CD14-positive monocyte (primary cell): Measurements from ENCODE around the gene ZNF180. TPM values are rescaled to one million over a fixed set of nuclear protein-coding genes. Genes with fewer than 3 reads are reported as not detected.

Source experiments
- DNase-seq, 3 donors: peaks; one replicate each; pipeline ENCODE4 v3.0.0-alpha.2; 2011 to 2022
- H2AFZ ChIP-seq: 2 replicates; pipeline ENCODE4 v1.6.0; 2012; ENCODE audit warnings: mild to moderate bottlenecking, low read depth, low read length, inconsistent platforms; ENCODE audit not compliant: insufficient read depth, poor library complexity, severe bottlenecking
- H3K27ac ChIP-seq, 2 donors: 1 replicate in 1 of 2; 2 replicates in 1 of 2; pipeline ENCODE4 v1.5.1; 2012 to 2013; ENCODE audit warnings: low read length in 2 of 2, control low read depth in 1 of 2, inconsistent platforms in 1 of 2, low read depth in 1 of 2, mild to moderate bottlenecking in 1 of 2
- H3K27me3 ChIP-seq, 2 donors: one replicate each; pipeline versions ENCODE4 v1.6.0 to v1.6.1; 2011 to 2013; ENCODE audit warnings: low read length in 2 of 2; ENCODE audit not compliant: control insufficient read depth in 2 of 2, insufficient read depth in 2 of 2
- H3K36me3 ChIP-seq, 2 donors: replicated peaks in 1 of 2; 1 replicate in 1 of 2; 2 replicates in 1 of 2; pipeline versions ENCODE4 v1.5.1 to v1.6.1; 2012 to 2013; ENCODE audit warnings: low read length in 2 of 2, control low read depth in 1 of 2, inconsistent platforms in 1 of 2, mild to moderate bottlenecking in 1 of 2; ENCODE audit not compliant: insufficient read depth in 2 of 2, control insufficient read depth in 1 of 2
- H3K4me1 ChIP-seq, 2 donors: 1 replicate in 1 of 2; 2 replicates in 1 of 2; pipeline versions ENCODE4 v1.5.1 to v1.6.1; 2012 to 2013; ENCODE audit warnings: low read length in 2 of 2, control low read depth in 1 of 2, inconsistent platforms in 1 of 2, mild to moderate bottlenecking in 1 of 2, moderate library complexity in 1 of 2; ENCODE audit not compliant: insufficient read depth in 2 of 2, control insufficient read depth in 1 of 2
- H3K4me2 ChIP-seq: replicated peaks from 2 replicates; pipeline ENCODE3; 2012; ENCODE audit warnings: low read length, moderate library complexity, mild to moderate bottlenecking; ENCODE audit not compliant: poor library complexity, severe bottlenecking; ENCODE audit errors: extremely low read depth
- H3K4me3 ChIP-seq, 3 experiments: fragments of 200-600 bp in 1 of 3; sonication (generic) in 1 of 3; replicated peaks in 1 of 3; 1 replicate in 2 of 3; 2 replicates in 1 of 3; pipeline ENCODE4 v1.5.1; 2011 to 2013; ENCODE audit warnings: low read length in 3 of 3, mild to moderate bottlenecking in 3 of 3, control low read depth in 2 of 3, low read depth in 2 of 3, inconsistent platforms in 1 of 3, moderate library complexity in 1 of 3
- H3K79me2 ChIP-seq: 2 replicates; pipeline ENCODE4 v1.6.0; 2012; ENCODE audit warnings: mild to moderate bottlenecking, control low read depth, inconsistent platforms, low read length, moderate library complexity; ENCODE audit not compliant: insufficient read depth
- H3K9ac ChIP-seq: 2 replicates; pipeline ENCODE4 v1.6.0; 2017; ENCODE audit warnings: low read length, mild to moderate bottlenecking; ENCODE audit not compliant: insufficient read depth, poor library complexity, severe bottlenecking
- H3K9me3 ChIP-seq, 2 donors: replicated peaks in 1 of 2; 1 replicate in 1 of 2; 2 replicates in 1 of 2; pipeline versions ENCODE4 v1.5.1 to v1.6.1; 2012 to 2013; ENCODE audit warnings: low read length in 2 of 2, control low read depth in 1 of 2; ENCODE audit not compliant: control insufficient read depth in 1 of 2, insufficient read depth in 1 of 2
- H4K20me1 ChIP-seq: 2 replicates; pipeline ENCODE4 v1.6.0; 2012; ENCODE audit warnings: mild to moderate bottlenecking, low read length, control low read depth, moderate library complexity; ENCODE audit not compliant: insufficient read depth
- H3K27ac Mint-ChIP-seq, 7 donors: one replicate each; pipeline ENCODE4 v1.8.0; 2020; ENCODE audit warnings: mild to moderate bottlenecking in 7 of 7, mixed read lengths in 7 of 7, moderate library complexity in 6 of 7, inconsistent platforms in 2 of 7
- H3K27me3 Mint-ChIP-seq, 3 donors: one replicate each; pipeline ENCODE4 v1.8.0; 2021 to 2022; ENCODE audit warnings: low read depth in 3 of 3, mild to moderate bottlenecking in 3 of 3, mixed read lengths in 3 of 3, moderate library complexity in 3 of 3, inconsistent platforms in 1 of 3
- H3K36me3 Mint-ChIP-seq, 2 donors: one replicate each; pipeline ENCODE4 v1.8.0; 2020; ENCODE audit warnings: mixed read lengths in 2 of 2, inconsistent platforms in 1 of 2, mild to moderate bottlenecking in 1 of 2
- H3K4me1 Mint-ChIP-seq: one replicate; pipeline ENCODE4 v1.8.0; 2020; ENCODE audit warnings: mild to moderate bottlenecking, mixed read lengths
- H3K4me3 Mint-ChIP-seq, 2 donors: one replicate each; pipeline ENCODE4 v1.8.0; 2020; ENCODE audit warnings: mild to moderate bottlenecking in 2 of 2, mixed read lengths in 2 of 2, moderate library complexity in 1 of 2
- H3K9me3 Mint-ChIP-seq, 7 donors: one replicate each; pipeline ENCODE4 v1.8.0; 2020 to 2022; ENCODE audit warnings: mixed read lengths in 7 of 7, mild to moderate bottlenecking in 6 of 7, moderate library complexity in 6 of 7, inconsistent platforms in 2 of 7
- CTCF ChIP-seq: fragments of 200-600 bp; IDR thresholded peaks from one replicate; pipeline ENCODE4 v1.8.0; 2022; ENCODE audit warnings: antibody characterized with exemption, mild to moderate bottlenecking
- WGBS: methylation state at CpG from one replicate; pipeline ENCODE4 v1.1.5; 2013; ENCODE audit warnings: missing lambda C conversion rate; ENCODE audit not compliant: insufficient coverage; 5-methylcytosine and 5-hydroxymethylcytosine counted together
- intact Hi-C, 2 donors: fragments of 100-400 bp; cut with micrococcal nuclease; formaldehyde crosslinking; loops; one replicate each; pipeline versions ENCODE4 v1.15.0 to v1.15.1; 2023
- polyA minus RNA-seq: library from RNA; depleted of rRNA, polyadenylated mRNA; stranded (reverse); fragments of >200 nt; gene quantifications from 2 replicates; pipeline ENCODE4 v1.2.3, GENCODE V29; 2012
- polyA plus RNA-seq, 3 donors: library from polyadenylated mRNA; depleted of rRNA in 1 of 3; unstranded in 2 of 3; stranded (reverse) in 1 of 3; fragments of 300-500 nt in 2 of 3; fragments of >200 nt in 1 of 3; fragmentation: Illumina TruSeq in 2 of 3; gene quantifications; 1 replicate in 2 of 3; 2 replicates in 1 of 3; pipeline ENCODE4 v1.2.3, GENCODE V29; 2012 to 2021
- total RNA-seq, 12 experiments: library from RNA in 1 of 12; stranded (reverse) in 1 of 12; fragments of 120-200 nt in 1 of 12; gene quantifications; one replicate each; pipeline ENCODE4 v1.2.4 and lab custom pipeline; 2013 to 2026; ENCODE audit warnings: mixed read lengths in 6 of 12, inconsistent platforms in 1 of 12

ZNF180 gene
- total RNA-seq (2013): 9.5 TPM
- polyA plus RNA-seq (1 to 10 TPM; 1.2 to 3.5 (median 2.7) TPM), polyA minus RNA-seq (3.2 and 4.5 TPM in 2 replicates), total RNA-seq (lab: John Stamatoyannopoulos, UW) (3.7 to 12.7 (median 6.3) reads per million in 11 experiments)

GRCh38 chr19:44499962-44500949, at the start of gene ZNF180:
ZNF180 (minus strand) TSS chr19:44500522; CDS start chr19:44497334, 3,188 bp downstream.
- Histone ChIP-seq H3K9me3 (peaks cover 47 to 48% of the 10 kb centered on the region in 2 donors), H3K27me3 (peaks cover 0 to under 1% of the 10 kb centered on the region in 2 donors), H3K4me2 (peak within 1 kb of the TSS; percentile 86), H2AFZ (peak within 1 kb of the TSS; percentile 97), H4K20me1 (no peaks in the 10 kb centered on the region), H3K79me2 (peaks cover 48% of the 10 kb centered on the region), H3K36me3 (peaks cover 21 to 35% of the 10 kb centered on the region in 2 donors), H3K27ac (peak within 1 kb of the TSS; percentile 69 to 87), H3K9ac (peak within 1 kb of the TSS; percentile 73), H3K4me1 (peaks cover 13 to 14% of the 10 kb centered on the region in 2 donors), H3K4me3 (peak within 1 kb of the TSS; percentile 68 to 85 (median 70))
- peaks cover 13 to 23% (median 17%) of the 10 kb centered on the region in 3 donors for H3K27me3 Mint-ChIP-seq
- peak within 1 kb of the TSS; percentile 84 to 95 (median 91) for H3K27ac Mint-ChIP-seq
- WGBS: under 1% methylated on average over 68 of the region's 78 CpGs
- peak; percentile 30 for TF ChIP-seq CTCF
- intact Hi-C loops: loop anchor here (5.0 to 10.0 kb wide), 3 partner anchors 285 to 568 kb away; partner anchors contain the start of gene ZNF227 (in 2 of the 2)
- H3K4me3 Mint-ChIP-seq: peak within 1 kb of the TSS; percentile 88 to 95
- peak; percentile 92 to 95 (median 94) for DNase-seq
- peaks cover 23% of the 10 kb centered on the region for H3K4me1 Mint-ChIP-seq
- peaks cover 49 to 77% (median 62%) of the 10 kb centered on the region in 7 donors for H3K9me3 Mint-ChIP-seq
- peaks cover 27 to 40% of the 10 kb centered on the region in 2 donors for H3K36me3 Mint-ChIP-seq

GRCh38 chr19:44549507-44549906, 49.2 kb upstream of the ZNF180 start:
- H3K27ac Mint-ChIP-seq: no peak overlapping the region
- peaks cover 0 to 13% (median 6%) of the 10 kb centered on the region in 3 donors for H3K27me3 Mint-ChIP-seq
- no CpG with 5 or more reads among the region's 3 CpGs for WGBS

More at GRCh38 chr19:44549507-44549906, 49.2 kb upstream of the ZNF180 start:
- TF ChIP-seq CTCF: no peak
- H3K9me3 ChIP-seq: no peaks in the 10 kb centered on the region
- H3K4me3 Mint-ChIP-seq: no peak overlapping the region
- H3K36me3 ChIP-seq: no peaks in the 10 kb centered on the region
- H2AFZ ChIP-seq: no peak overlapping the region
- H3K27ac ChIP-seq: no peak overlapping the region
- no peaks in the 10 kb centered on the region for H4K20me1 ChIP-seq
- no peaks in the 10 kb centered on the region for H3K4me1 Mint-ChIP-seq
- no peak for DNase-seq
- H3K27me3 ChIP-seq: peaks cover 0 to 2% of the 10 kb centered on the region in 2 donors
- no peak overlapping the region for H3K4me2 ChIP-seq
- no peaks in the 10 kb centered on the region for H3K79me2 ChIP-seq
- intact Hi-C loops: no loop called here
- H3K9ac ChIP-seq: no peak overlapping the region
- peaks cover 0 to 13% (median 3%) of the 10 kb centered on the region in 7 donors for H3K9me3 Mint-ChIP-seq
- H3K36me3 Mint-ChIP-seq: no peaks in the 10 kb centered on the region
- H3K4me3 ChIP-seq: no peak overlapping the region
- H3K4me1 ChIP-seq: no peaks in the 10 kb centered on the region
